NCI-H2171 treated with DMSO at 0.1 percent for 48 hours (cell line): ENCODE measurements around the gene ZNF70.

Experiments
- DNase-seq: peaks from one replicate; lab custom pipeline; 2025; lab: John Stamatoyannopoulos, UW

Gene ZNF70

DNA sequence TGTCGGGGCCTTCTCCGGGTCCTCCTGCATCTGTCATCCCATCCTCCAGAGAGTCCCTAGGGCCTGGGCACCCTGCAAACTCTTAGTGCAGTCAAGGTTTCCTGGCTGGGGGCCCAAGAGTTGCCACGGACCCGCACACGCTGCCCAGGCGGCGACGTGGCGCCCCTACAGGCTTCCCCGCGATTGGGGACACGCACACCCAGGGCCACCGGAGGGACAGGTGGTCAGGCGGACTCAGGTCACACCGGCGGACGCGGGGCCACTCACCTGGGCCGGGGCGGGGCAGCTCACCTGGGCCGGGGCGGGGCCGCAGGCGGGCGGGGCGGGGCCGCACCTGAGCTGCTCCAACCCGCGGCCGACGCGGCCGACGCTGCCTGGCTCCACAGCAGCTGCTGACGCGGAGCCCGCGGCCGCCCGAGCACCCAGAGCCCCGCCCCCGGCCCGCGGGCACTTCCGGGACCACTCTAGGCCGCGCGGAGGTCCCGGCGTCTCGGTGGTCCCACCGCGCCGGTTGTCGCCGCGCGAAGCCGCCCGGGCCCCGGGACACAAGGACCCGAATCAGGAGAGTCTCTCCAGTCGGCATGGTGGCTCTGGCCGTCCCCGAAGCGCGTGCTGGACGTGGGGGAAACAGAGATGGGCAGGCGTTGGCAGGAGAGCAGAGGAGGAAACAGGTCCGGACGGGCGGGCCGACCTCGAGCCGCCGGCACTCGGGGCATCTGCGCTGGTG lies at the start of gene ZNF70:
ZNF70 (minus strand) TSS at position 399 of the 727 bp plus-strand sequence. CDS start 5,972 bp downstream, outside the sequence.
- DNase-seq, result peak; percentile 84

DNA sequence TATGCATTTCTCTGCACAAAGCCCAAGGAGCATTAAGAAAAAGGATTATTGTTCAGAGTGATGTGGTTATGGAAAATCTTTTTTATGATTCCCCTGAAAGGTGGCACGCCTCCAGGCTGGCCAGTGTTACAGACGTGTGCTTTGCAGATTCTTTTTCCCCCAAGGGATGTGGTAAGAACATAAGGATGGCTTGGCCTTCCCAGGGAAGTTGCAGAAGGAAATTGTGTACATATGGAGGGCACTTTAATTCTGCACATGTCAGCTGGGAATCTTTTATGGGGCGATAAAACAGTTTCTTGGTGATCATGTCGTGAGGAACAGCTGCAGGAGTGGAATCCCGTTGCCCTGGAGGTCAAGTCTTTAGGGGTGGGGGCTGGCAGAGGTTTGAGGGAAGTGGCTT lies 45.5 kb upstream of the ZNF70 start:
- DNase-seq, result no peak

DNA sequence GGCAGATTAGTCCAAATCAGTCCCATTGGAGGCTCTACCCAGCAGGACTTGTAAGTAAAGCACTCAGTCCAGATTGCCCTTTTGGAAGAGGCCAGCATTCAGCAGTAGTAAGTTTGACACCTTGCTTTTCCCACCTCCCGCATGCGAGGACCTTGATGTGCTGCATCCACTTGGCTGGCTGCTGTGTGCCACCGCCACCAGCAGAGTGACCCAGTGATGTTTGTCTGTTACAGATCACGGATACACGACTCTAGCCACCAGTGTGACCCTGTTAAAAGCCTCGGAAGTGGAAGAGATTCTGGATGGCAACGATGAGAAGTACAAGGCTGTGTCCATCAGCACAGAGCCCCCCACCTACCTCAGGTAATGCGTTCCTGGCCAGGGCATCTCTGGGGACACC lies 42.4 kb upstream of the ZNF70 start:
- no peak for DNase-seq

DNA sequence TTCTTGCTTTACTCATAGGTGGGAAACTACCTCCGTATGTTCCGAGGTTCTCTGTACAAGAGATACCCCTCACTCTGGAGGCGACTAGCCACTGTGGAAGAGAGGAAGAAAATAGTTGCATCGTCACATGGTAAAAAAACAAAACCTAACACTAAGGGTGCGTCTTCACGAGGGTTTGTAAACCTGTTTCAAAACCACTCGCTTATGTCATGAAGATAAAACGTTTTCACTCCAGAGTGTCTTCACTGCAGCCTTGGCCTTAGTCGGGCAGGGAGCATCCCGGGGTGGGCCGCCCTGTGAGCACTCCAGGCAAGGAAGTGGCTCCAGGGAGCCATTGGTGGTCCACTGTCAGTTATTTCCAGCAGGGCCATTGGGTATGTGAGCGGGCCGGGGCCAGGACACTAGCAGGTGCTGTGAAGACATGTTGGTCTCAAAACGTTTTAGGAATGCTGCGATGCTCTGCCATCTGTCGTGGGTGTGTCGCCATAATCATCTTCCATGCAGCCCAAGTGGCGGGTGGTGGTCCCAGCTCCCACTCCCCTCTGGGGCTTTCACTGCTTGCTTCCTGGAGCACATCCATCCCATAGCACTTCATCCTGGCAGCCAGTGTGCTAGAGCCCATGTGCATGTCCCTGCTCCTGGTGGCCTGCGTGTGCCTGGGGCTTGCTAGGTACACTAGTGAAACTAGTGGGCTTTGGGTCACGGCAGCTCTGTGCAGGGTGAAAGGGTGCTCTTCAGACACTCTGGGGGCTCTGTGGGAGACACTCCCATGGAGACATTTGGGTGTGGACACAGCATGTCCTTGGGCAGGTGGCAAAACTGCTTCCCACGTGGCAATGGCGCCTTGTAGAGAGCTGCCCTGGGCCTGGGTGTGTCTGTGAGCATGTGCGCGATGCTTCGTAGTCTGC lies 41.1 kb upstream of the ZNF70 start:
- DNase-seq, result no peak

GRCh38 chr22:23790819-23791737 lies 40.2 kb upstream of the ZNF70 start:
- peak; percentile 15 for DNase-seq

GRCh38 chr22:23789638-23790037 lies 38.7 kb upstream of the ZNF70 start:
- no peak for DNase-seq

DNA sequence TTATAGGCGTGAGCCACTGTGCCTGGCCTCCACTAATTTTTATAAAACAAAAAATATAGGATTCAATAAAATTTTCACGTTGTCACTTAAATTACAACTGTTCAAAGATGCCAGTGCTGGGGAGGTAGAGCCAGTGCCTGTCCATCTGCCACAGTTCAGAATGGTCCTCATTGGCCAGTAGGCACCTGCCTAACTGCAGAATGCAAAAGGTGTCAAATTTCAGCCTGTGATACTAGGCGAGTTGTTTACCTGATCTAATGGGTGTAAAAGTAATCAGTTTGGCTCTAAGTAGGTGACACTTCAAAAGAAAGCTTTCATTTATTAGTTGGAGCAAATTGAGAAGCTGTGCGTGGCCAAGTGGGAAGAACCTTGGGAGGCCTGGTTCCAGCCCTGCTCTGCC lies 38.2 kb upstream of the ZNF70 start:
- peak; percentile 56 for DNase-seq

GRCh38 chr22:23787910-23788309 lies 37.0 kb upstream of the ZNF70 start:
- no peak for DNase-seq

GRCh38 chr22:23787600-23787896 lies 36.6 kb upstream of the ZNF70 start:
- no peak for DNase-seq

- DNase-seq, result peak; percentile 82
These were observed 36.1 kb upstream of the ZNF70 start, which contains the start of gene SMARCB1 for GRCh38 chr22:23786752-23787599. TSS of gene SMARCB1 (plus strand) at chr22:23786966. CDS start at chr22:23787170, 204 bp downstream.

GRCh38 chr22:23786261-23786710 lies 35.4 kb upstream of the ZNF70 start:
- no peak for DNase-seq

DNA sequence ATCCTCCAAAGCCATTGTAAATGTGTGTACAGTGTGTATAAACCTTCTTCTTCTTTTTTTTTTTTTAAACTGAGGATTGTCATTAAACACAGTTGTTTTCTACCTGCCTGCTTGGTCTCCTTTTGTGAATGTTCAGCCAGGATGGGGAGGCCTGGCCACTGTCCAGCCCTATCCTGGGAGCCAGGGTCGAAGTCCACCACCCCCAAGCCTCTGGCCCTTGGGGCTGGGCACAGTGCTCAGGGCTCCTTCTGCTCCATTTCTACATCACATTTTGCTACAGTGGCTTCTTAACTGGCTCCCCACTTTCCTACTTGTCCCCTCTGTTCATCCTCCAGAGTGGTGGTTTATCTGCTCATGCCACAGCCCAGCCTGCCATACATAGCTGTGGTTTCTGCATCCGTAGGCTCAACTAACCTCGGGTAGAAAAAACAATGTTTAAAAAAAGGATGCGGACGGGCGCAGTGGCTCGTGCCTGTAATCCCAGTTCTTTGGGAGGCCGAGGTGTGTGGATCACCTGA lies 33.4 kb upstream of the ZNF70 start:
- no peak for DNase-seq

DNA sequence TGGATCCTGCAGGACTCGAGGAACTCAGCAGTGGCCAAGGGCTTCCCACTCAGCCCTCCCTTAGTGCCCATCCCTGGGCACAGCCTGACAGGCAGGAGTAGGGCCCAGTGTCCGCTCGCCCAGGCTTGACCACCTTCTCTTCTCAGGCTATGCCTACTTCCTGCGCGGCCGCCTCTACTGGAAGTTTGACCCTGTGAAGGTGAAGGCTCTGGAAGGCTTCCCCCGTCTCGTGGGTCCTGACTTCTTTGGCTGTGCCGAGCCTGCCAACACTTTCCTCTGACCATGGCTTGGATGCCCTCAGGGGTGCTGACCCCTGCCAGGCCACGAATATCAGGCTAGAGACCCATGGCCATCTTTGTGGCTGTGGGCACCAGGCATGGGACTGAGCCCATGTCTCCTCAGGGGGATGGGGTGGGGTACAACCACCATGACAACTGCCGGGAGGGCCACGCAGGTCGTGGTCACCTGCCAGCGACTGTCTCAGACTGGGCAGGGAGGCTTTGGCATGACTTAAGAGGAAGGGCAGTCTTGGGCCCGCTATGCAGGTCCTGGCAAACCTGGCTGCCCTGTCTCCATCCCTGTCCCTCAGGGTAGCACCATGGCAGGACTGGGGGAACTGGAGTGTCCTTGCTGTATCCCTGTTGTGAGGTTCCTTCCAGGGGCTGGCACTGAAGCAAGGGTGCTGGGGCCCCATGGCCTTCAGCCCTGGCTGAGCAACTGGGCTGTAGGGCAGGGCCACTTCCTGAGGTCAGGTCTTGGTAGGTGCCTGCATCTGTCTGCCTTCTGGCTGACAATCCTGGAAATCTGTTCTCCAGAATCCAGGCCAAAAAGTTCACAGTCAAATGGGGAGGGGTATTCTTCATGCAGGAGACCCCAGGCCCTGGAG lies 32.6 kb upstream of the ZNF70 start:
- no peak for DNase-seq

DNA sequence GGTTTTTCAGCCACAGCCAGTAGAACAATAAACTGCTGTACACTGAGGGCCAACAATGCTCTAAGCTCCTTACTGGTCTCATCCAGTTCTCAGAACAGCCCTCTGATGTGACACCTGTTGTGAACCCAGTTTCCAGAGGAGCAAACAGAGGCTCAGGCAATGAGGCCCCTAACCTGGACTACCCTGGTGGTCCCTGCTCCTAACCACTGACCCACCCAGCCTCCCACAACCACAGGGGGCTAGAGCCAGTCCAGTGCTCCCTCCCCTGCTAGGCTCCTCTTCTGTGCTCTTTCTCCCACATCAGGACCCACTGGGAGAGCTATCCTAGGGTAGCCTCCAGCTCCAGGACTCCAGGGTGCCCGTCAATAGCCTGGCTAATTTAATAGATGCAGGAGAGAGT lies 31.8 kb upstream of the ZNF70 start:
- DNase-seq, result no peak

DNA sequence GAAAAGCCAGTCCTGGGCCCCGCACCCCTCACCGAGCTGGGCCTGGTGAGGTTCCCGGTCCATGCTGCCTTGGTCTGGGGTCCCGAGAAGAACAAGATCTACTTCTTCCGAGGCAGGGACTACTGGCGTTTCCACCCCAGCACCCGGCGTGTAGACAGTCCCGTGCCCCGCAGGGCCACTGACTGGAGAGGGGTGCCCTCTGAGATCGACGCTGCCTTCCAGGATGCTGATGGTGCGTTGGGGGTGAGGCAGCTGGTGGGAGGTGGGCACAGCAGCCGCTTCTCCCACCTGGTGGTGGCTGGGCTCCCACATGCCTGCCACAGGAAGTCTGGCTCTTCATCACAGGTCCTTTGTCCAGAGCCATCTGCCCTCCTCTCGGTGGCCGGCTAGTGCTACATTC lies 31.3 kb upstream of the ZNF70 start:
- DNase-seq, result no peak

GRCh38 chr22:23781511-23782183 lies 30.7 kb upstream of the ZNF70 start:
- DNase-seq, result no peak

DNA sequence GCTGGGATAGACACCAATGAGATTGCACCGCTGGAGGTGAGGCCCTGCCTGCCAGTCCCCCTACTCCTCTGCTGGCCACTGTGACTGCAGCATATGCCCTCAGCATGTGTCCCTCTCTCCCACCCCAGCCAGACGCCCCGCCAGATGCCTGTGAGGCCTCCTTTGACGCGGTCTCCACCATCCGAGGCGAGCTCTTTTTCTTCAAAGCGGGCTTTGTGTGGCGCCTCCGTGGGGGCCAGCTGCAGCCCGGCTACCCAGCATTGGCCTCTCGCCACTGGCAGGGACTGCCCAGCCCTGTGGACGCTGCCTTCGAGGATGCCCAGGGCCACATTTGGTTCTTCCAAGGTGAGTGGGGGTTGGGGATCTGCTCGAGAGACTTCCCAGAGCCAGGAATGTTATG lies 30.2 kb upstream of the ZNF70 start:
- no peak for DNase-seq

DNA sequence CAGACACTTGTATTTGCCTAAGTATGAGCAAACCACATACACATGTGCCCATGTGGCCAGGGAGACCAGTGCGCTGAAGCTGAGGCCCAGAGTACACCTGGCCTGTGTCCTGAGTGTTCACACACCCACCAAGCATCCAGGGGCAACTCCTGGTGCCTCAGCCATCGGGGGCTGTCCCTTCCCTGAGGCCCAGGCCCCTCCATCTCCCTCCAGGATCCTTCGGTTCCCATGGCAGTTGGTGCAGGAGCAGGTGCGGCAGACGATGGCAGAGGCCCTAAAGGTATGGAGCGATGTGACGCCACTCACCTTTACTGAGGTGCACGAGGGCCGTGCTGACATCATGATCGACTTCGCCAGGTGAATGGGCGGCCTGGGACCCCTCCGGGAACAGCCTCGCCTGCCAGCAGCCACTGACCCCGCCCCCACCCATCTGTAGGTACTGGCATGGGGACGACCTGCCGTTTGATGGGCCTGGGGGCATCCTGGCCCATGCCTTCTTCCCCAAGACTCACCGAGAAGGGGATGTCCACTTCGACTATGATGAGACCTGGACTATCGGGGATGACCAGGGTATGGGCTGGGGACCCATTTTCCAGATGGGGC lies 29.3 kb upstream of the ZNF70 start:
- DNase-seq, result no peak

DNA sequence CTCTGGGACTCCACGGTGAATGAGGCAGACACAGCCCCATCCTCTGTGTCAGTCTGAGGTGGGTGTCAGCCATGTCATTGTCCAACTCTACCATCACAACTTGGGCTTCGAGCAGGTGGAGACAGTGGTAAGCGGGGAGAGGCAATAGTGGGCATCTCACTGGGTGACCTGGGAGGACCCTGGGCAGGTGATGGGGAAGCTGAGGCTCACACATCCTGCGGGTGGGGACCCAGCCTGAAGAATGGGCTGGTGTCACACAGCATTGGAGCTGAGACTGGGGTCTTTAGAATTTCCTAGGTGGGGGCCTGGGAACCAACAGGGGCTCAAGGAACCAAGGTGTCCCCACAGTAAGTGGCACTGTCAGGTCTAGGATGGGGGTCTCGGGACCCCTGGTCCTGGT lies 28.8 kb upstream of the ZNF70 start:
- DNase-seq, result no peak
